Measurements from ENCODE around the gene PCDH15.

Gene PCDH15

GRCh38 chr10:54800741-54801421 lies at the start of gene PCDH15:
Gene PCDH15, minus strand, starts transcription at chr10:54801231. Its CDS starts 136,969 bp downstream, at chr10:54664262.
- DNase-seq (ENCODE audit: low read depth) = no peak

DNA sequence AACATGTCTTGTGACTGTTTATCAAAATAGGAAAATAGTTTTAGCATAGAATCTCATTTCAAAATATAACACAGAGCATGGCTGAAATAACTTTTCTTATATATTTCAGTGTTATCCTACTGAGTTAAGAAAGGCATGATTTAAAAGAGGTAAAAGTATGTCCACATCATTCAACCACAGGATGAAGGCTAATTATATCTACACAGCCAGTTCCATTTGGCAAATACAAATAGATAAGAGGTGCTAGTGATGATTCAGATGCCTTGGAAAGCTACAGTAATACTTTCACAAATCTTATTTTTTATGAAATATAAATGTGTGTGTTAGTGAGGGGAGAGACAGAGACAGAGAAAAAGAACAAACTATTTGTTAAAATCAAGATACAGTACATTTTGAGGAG lies 42.9 kb upstream of the PCDH15 start:
- DNase-seq (ENCODE audit: low read depth) = no peak

DNA sequence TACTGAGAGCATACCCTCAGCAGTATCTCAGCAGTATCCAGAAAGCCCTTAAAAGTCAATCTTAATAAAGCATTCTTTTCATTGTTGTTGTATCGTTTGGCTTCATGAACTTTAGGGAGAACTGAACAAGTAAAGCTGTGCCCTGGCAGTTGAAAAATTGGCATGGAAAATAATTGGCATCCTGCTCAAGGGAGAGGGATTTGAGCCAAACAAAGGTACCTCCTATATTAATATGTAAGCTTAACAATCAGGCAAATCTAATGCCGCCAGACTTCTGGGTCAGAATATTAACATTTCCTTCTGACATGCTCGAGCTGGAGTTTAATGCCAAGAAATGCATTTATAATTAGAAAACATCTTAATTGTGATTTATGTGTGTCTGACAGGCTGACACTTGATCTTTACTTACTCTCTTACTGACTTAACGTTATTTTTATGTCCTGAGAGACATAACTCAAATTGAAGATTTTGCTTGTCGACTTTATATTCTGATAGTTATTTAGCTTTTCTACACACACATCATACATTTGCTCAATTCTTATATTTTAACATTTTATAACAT lies 42.1 kb upstream of the PCDH15 start:
- DNase-seq (ENCODE audit: low read depth) = no peak

DNA sequence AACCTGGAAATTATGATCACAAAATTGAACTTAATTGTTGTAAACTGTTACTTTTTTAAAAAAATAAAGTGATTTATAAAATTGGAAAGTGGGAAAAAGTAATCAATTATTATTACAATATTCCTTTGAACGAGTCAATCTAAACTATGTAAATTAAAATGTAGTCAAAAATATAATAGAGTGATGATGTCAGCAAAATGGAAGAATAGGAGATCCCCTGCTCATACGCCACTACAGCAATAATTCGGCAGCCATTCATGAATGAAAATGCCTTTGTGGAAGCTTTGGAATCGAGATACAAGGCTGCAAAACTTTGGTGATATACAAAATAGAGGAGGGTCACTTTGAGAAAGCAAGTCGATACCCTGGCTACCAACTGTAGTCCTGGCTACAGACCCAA lies 36.4 kb upstream of the PCDH15 start:
- DNase-seq (ENCODE audit: low read depth) = no peak

GRCh38 chr10:54833029-54833428 lies 32.0 kb upstream of the PCDH15 start:
- DNase-seq (ENCODE audit: low read depth) = no peak

- no peak for DNase-seq (ENCODE audit: low read depth)
These were observed 26.0 kb upstream of the PCDH15 start for GRCh38 chr10:54826994-54827560.

DNA sequence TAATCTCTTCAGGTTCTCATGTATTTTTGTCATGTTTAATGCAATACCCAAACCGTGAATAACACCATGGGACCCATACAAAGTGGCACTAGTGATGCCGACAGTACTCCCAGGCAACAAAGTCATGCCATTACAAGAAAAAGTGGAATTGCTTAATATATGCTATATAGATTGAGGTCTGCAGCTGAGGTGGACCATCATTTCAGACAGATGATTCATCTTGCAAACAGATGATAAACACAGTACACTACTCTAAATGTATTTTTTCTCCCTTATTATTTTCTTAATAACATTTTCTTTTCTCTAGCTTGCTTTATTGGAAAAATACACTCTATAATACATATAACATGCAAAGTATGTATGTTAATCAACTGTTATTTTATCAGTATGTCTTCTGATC lies 14.6 kb upstream of the PCDH15 start:
- no peak for DNase-seq (ENCODE audit: low read depth)

GRCh38 chr10:54808186-54808935 lies 7.3 kb upstream of the PCDH15 start:
- no peak for DNase-seq (ENCODE audit: low read depth)

- DNase-seq (ENCODE audit: low read depth) = no peak
These were observed 1.5 kb downstream of the PCDH15 start for GRCh38 chr10:54799506-54799905.

GRCh38 chr10:54797636-54798321 lies 3.3 kb downstream of the PCDH15 start:
- DNase-seq (ENCODE audit: low read depth) = no peak

DNA sequence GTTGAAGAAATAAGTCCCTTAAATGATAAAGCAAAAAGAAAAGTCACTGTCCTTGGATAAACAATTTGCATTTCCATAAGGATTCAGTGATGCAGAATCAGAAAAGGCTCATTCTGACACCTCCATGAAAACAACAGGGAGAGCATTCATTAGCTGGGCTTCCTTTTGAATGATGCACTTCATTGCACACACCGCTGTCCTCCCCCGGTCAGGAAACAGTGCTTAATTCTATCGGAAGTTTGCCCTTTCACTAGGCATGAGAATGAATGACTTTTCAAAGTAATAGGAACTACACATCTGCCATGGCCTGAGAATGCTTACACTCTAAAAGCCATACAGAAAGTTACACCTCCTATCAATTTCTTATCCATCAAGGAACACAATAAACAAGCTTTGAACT lies 4.2 kb downstream of the PCDH15 start:
- no peak for DNase-seq (ENCODE audit: low read depth)

- DNase-seq (ENCODE audit: low read depth) = no peak
These were observed 24.4 kb downstream of the PCDH15 start for GRCh38 chr10:54776622-54777021.

- no peak for DNase-seq (ENCODE audit: low read depth)
These were observed 28.4 kb downstream of the PCDH15 start for GRCh38 chr10:54772468-54773122.

GRCh38 chr10:54769051-54769450 lies 32.0 kb downstream of the PCDH15 start:
- no peak for DNase-seq (ENCODE audit: low read depth)

GRCh38 chr10:54758791-54759190 lies 42.2 kb downstream of the PCDH15 start:
- no peak for DNase-seq (ENCODE audit: low read depth)

DNA sequence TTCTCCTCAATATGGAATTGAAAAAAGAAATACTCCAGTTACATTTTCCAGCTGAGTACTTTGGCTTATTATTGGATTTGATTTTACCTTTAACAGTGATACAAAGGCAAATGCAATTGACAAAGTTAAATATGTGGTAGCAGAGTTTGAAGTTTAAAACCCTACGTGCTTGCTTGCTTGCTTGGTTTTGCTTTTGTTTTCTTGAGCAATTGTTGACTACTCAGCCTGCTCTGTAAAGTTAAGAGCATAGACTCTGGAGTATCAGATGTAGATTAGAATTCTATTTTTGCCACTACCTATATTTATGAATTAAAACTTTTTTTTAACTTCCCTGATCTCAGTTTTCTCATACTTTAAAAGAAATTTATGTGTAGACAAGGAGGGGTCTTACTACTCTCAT lies 51.4 kb downstream of the PCDH15 start:
- no peak for DNase-seq (ENCODE audit: low read depth)

- DNase-seq (ENCODE audit: low read depth) = no peak
These were observed 55.6 kb downstream of the PCDH15 start for GRCh38 chr10:54745436-54745835.

- no peak for DNase-seq (ENCODE audit: low read depth)
These were observed 58.6 kb downstream of the PCDH15 start for GRCh38 chr10:54742416-54742815.

DNA sequence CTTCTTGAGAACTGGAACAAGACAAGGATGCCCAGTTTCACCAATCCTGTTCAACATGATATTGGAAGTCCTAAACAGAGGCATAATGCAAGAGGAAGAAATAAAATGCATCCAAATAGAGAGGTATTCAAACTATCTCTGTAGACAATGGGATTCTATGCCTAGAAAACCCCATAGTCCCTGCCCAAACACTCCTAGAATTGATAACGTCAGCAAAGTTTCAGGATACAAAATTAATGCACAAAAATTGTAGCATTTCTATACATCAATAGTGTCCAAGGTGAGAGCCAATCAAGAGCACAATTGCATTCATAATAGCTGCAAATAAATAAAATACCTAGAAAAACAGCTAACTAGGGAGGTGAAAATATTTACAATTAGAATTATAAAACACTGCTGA lies 72.5 kb downstream of the PCDH15 start:
- DNase-seq (ENCODE audit: low read depth) = no peak

GRCh38 chr10:54722075-54722474 lies 79.0 kb downstream of the PCDH15 start:
- DNase-seq (ENCODE audit: low read depth) = no peak

GRCh38 chr10:54710918-54711317 lies 90.1 kb downstream of the PCDH15 start:
- DNase-seq (ENCODE audit: low read depth) = no peak

DNA sequence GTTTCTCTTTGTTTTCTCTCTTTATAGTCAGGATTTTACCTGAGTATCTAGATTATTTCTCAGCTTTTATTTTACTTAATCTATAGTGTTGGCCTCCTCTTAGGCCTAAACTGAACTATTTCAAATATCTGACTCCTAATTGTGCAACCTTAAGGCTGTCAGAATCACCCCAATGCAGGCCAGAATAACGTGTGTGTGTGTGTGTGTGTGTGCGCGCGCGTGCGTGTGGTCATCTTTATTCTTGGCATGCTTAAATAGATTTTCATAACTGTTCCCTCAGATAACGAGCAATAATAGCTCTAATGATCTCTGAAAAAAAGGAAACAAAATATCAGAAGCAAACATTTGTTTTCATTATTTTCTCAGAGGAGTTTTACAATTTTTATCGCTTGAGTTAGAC lies 92.4 kb downstream of the PCDH15 start:
- DNase-seq (ENCODE audit: low read depth) = no peak

All from GM04504 (cell line).